ENCODE results near the gene PKNOX2.

The PKNOX2 gene

DNA sequence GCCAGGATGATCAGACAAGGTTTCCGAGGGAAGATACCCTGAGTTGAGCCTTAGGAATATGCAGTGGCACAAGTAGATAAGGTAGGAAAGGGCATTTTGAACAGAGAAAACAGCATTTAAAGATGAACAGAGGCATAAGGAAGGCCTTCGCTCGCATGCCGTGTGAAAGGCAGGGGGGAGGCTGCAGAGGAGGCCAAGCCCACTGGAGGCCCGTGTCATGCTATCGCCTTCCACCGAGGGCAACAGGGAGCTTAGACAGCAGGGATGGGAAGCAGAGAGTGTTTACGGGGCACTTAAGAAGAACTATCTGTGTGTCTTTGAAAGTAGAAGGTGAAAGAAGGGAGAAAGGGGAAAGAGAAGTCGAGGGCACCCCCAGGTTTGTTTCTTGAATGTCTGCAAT lies 148.3 kb downstream of the PKNOX2 start:
- no peak overlapping the region for H3K9ac ChIP-seq (ENCODE audit: low read depth, low read length)
- H3K36me3 ChIP-seq (ENCODE audit: insufficient read depth, low read length): no peaks in the 10 kb centered on the region
- peaks cover 17% of the 10 kb centered on the region for H3K4me1 ChIP-seq (ENCODE audit: control insufficient read depth, insufficient read depth, low read length)
- no peaks in the 10 kb centered on the region for H3K9me3 ChIP-seq (replicated peaks; ENCODE audit: low read length)
- no peak overlapping the region for H3K4me2 ChIP-seq (ENCODE audit: low read length)
- H3K27me3 ChIP-seq (ENCODE audit: control insufficient read depth, insufficient read depth, low read length): no peaks in the 10 kb centered on the region
- no peak overlapping the region for H3K4me3 ChIP-seq (ENCODE audit: low read length)

- H3K9me3 ChIP-seq (replicated peaks; ENCODE audit: low read length): no peaks in the 10 kb centered on the region
Observed at GRCh38 chr11:125313271-125314219, 149.0 kb downstream of the PKNOX2 start.

GRCh38 chr11:125314276-125315078 lies 149.9 kb downstream of the PKNOX2 start:
- H3K36me3 ChIP-seq (ENCODE audit: insufficient read depth, low read length): no peaks in the 10 kb centered on the region
- no peaks in the 10 kb centered on the region for H3K27me3 ChIP-seq (ENCODE audit: control insufficient read depth, insufficient read depth, low read length)
- no peak overlapping the region for H3K4me2 ChIP-seq (ENCODE audit: low read length)
- peak overlapping the region; percentile 19 for H3K9ac ChIP-seq (ENCODE audit: low read depth, low read length)
- peaks cover 17% of the 10 kb centered on the region for H3K4me1 ChIP-seq (ENCODE audit: control insufficient read depth, insufficient read depth, low read length)
- no peak overlapping the region for H3K4me3 ChIP-seq (ENCODE audit: low read length)
- no peaks in the 10 kb centered on the region for H3K9me3 ChIP-seq (replicated peaks; ENCODE audit: low read length)

More at GRCh38 chr11:125313271-125314219, 149.0 kb downstream of the PKNOX2 start:
- Histone ChIP-seq H3K9ac (ENCODE audit: low read depth, low read length) (no peak overlapping the region), H3K4me2 (ENCODE audit: low read length) (no peak overlapping the region), H3K4me1 (ENCODE audit: control insufficient read depth, insufficient read depth, low read length) (peaks cover 17% of the 10 kb centered on the region), H3K4me3 (ENCODE audit: low read length) (no peak overlapping the region), H3K36me3 (ENCODE audit: insufficient read depth, low read length) (no peaks in the 10 kb centered on the region), H3K27me3 (ENCODE audit: control insufficient read depth, insufficient read depth, low read length) (no peaks in the 10 kb centered on the region)

DNA sequence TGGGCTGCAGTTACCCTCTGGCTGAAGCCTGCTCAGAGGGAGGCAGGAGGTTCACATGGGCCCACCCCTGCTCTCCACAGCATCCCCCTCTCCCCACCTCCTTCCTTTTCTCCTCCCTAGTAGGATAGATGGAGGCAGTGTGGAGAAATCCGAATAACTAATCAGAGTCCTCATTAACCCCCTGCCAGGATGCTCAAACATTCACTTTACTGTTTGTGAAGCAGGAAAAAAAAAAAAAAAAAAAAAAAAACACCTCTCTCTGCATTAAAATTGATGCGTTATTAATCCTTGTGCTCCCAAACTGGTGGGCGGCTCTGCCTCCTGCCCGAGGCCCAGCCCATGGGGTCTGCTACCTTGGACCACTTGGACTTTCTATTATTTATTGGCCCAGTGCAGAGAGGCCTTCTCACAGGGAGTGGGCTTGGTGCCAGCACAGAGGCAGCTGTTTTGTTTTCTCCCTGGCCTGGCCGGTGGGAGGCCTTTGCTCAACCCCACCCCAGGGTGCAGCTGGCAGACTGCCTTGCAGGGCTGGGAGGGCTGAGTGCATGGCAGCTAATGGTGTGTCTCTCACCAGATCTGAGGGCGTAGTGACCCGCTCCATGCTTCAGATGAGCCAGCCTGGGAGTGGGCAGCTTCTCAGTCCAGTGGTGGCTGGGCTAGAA lies 150.7 kb downstream of the PKNOX2 start:
- Histone ChIP-seq H3K9ac (ENCODE audit: low read depth, low read length) (peak overlapping the region; percentile 19), H3K4me2 (ENCODE audit: low read length) (peak overlapping the region; percentile 12), H3K36me3 (ENCODE audit: insufficient read depth, low read length) (no peaks in the 10 kb centered on the region), H3K4me1 (ENCODE audit: control insufficient read depth, insufficient read depth, low read length) (peaks cover 17% of the 10 kb centered on the region), H3K9me3 (replicated peaks; ENCODE audit: low read length) (no peaks in the 10 kb centered on the region), H3K4me3 (ENCODE audit: low read length) (no peak overlapping the region), H3K27me3 (ENCODE audit: control insufficient read depth, insufficient read depth, low read length) (no peaks in the 10 kb centered on the region)

- no peaks in the 10 kb centered on the region for H3K9me3 ChIP-seq (replicated peaks; ENCODE audit: low read length)
- no peak overlapping the region for H3K9ac ChIP-seq (ENCODE audit: low read depth, low read length)
- no peaks in the 10 kb centered on the region for H3K36me3 ChIP-seq (ENCODE audit: insufficient read depth, low read length)
- H3K4me3 ChIP-seq (ENCODE audit: low read length): no peak overlapping the region
- H3K27me3 ChIP-seq (ENCODE audit: control insufficient read depth, insufficient read depth, low read length): no peaks in the 10 kb centered on the region
- H3K4me1 ChIP-seq (ENCODE audit: control insufficient read depth, insufficient read depth, low read length): peaks cover 17% of the 10 kb centered on the region
- no peak overlapping the region for H3K4me2 ChIP-seq (ENCODE audit: low read length)
Observed at GRCh38 chr11:125317416-125317815, 152.9 kb downstream of the PKNOX2 start.

DNA sequence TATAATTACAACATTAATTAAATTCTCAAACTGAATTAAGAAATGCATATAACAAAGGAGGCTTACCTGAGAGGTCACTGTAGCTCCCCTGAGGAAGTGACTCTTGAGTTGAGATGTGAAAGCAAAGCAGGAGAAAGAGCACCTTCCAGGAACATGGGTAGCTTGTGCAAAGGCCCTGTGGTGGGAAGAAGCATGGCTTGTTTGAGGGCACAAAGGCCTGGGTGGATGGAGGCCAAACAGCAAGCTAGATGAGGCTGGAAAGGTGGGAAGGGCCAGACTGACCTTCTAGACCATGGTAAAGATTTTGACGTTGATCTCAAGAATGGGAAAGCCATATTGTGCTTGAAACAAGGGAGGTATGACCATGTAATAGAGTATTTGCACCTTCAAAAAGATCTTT lies 155.1 kb downstream of the PKNOX2 start:
- Histone ChIP-seq H3K4me1 (ENCODE audit: control insufficient read depth, insufficient read depth, low read length) (peaks cover 15% of the 10 kb centered on the region), H3K4me2 (ENCODE audit: low read length) (no peak overlapping the region)

GRCh38 chr11:125320347-125321076 lies 156.0 kb downstream of the PKNOX2 start:
- Histone ChIP-seq H3K9me3 (replicated peaks; ENCODE audit: low read length) (no peaks in the 10 kb centered on the region), H3K4me3 (ENCODE audit: low read length) (no peak overlapping the region), H3K9ac (ENCODE audit: low read depth, low read length) (no peak overlapping the region), H3K4me2 (ENCODE audit: low read length) (no peak overlapping the region), H3K36me3 (ENCODE audit: insufficient read depth, low read length) (no peaks in the 10 kb centered on the region), H3K27me3 (ENCODE audit: control insufficient read depth, insufficient read depth, low read length) (no peaks in the 10 kb centered on the region), H3K4me1 (ENCODE audit: control insufficient read depth, insufficient read depth, low read length) (peaks cover 6% of the 10 kb centered on the region)

More for the DNA sequence above, 155.1 kb downstream of the PKNOX2 start:
- Histone ChIP-seq H3K9ac (ENCODE audit: low read depth, low read length) (no peak overlapping the region), H3K4me3 (ENCODE audit: low read length) (no peak overlapping the region), H3K9me3 (replicated peaks; ENCODE audit: low read length) (no peaks in the 10 kb centered on the region), H3K27me3 (ENCODE audit: control insufficient read depth, insufficient read depth, low read length) (no peaks in the 10 kb centered on the region), H3K36me3 (ENCODE audit: insufficient read depth, low read length) (no peaks in the 10 kb centered on the region)

GRCh38 chr11:125322289-125322688 lies 157.7 kb downstream of the PKNOX2 start:
- Histone ChIP-seq H3K27me3 (ENCODE audit: control insufficient read depth, insufficient read depth, low read length) (no peaks in the 10 kb centered on the region), H3K4me3 (ENCODE audit: low read length) (no peak overlapping the region), H3K36me3 (ENCODE audit: insufficient read depth, low read length) (no peaks in the 10 kb centered on the region), H3K4me1 (ENCODE audit: control insufficient read depth, insufficient read depth, low read length) (no peaks in the 10 kb centered on the region), H3K9ac (ENCODE audit: low read depth, low read length) (no peak overlapping the region), H3K9me3 (replicated peaks; ENCODE audit: low read length) (no peaks in the 10 kb centered on the region), H3K4me2 (ENCODE audit: low read length) (no peak overlapping the region)

DNA sequence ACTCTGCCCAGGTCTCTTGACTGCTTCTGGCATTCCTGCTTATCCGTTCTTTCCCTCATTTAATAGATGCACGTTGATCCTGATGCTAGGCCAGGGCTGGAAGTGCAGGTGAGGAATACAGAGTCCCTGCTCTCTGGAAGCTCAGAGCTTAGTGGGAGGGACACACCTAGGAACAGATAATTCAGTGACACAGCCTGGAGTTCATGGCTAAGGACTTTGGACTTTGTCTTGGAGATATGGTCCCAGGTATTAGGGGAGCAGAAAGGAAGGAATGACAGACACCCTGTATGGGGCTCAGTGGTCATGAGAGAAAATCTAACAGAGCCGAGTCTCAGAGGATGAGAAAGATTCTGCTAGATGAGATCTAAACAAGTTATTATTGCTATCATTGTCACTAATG lies 160.6 kb downstream of the PKNOX2 start:
- H3K9me3 ChIP-seq (replicated peaks; ENCODE audit: low read length): no peaks in the 10 kb centered on the region
- no peak overlapping the region for H3K9ac ChIP-seq (ENCODE audit: low read depth, low read length)
- no peaks in the 10 kb centered on the region for H3K4me1 ChIP-seq (ENCODE audit: control insufficient read depth, insufficient read depth, low read length)
- H3K36me3 ChIP-seq (ENCODE audit: insufficient read depth, low read length): no peaks in the 10 kb centered on the region
- no peak overlapping the region for H3K4me2 ChIP-seq (ENCODE audit: low read length)
- no peak overlapping the region for H3K4me3 ChIP-seq (ENCODE audit: low read length)
- peaks cover 2% of the 10 kb centered on the region for H3K27me3 ChIP-seq (ENCODE audit: control insufficient read depth, insufficient read depth, low read length)

DNA sequence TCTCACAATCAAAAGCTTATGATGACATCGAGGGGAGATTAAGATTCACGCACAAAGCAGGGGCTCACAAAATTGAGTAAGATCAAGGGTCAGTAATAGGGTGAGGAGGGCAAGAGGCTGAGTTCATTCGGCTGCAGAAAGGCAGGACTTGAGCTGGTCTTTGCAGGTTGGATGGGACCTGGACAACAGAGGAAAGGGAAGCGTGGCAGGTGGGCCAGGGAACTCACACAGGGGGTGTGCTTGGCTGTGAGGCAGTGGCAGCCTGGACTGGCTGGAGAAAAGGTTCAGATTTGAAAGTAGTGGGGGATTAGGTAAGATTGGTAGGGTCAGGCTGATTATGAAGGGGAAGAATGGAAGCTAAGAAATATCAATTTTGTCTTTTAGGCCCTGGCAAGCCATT lies 161.6 kb downstream of the PKNOX2 start:
- no peak overlapping the region for H3K9ac ChIP-seq (ENCODE audit: low read depth, low read length)
- H3K36me3 ChIP-seq (ENCODE audit: insufficient read depth, low read length): no peaks in the 10 kb centered on the region
- no peaks in the 10 kb centered on the region for H3K4me1 ChIP-seq (ENCODE audit: control insufficient read depth, insufficient read depth, low read length)
- H3K9me3 ChIP-seq (replicated peaks; ENCODE audit: low read length): no peaks in the 10 kb centered on the region
- H3K4me3 ChIP-seq (ENCODE audit: low read length): no peak overlapping the region
- H3K27me3 ChIP-seq (ENCODE audit: control insufficient read depth, insufficient read depth, low read length): peaks cover 2% of the 10 kb centered on the region
- H3K4me2 ChIP-seq (ENCODE audit: low read length): no peak overlapping the region

All from skeletal muscle satellite cell (primary cell).